RCC 7860 (cell line): ENCODE data around the gene SFPQ.
"Not testable (repeated sequence)": the region's sequence is repeated elsewhere in the genome, so short reads cannot be mapped to it uniquely, and the experiment has no call there.

Experiments used
- DNase-seq: peaks from one replicate; pipeline ENCODE4 v3.0.0-alpha.2; 2015; ENCODE audit warnings: low spot score
- FAIRE-seq: peaks from 2 replicates; lab custom pipeline; 2012; peaks lifted over from hg19 to GRCh38; lab: Jason Lieb, UNC

Gene SFPQ, protein sequence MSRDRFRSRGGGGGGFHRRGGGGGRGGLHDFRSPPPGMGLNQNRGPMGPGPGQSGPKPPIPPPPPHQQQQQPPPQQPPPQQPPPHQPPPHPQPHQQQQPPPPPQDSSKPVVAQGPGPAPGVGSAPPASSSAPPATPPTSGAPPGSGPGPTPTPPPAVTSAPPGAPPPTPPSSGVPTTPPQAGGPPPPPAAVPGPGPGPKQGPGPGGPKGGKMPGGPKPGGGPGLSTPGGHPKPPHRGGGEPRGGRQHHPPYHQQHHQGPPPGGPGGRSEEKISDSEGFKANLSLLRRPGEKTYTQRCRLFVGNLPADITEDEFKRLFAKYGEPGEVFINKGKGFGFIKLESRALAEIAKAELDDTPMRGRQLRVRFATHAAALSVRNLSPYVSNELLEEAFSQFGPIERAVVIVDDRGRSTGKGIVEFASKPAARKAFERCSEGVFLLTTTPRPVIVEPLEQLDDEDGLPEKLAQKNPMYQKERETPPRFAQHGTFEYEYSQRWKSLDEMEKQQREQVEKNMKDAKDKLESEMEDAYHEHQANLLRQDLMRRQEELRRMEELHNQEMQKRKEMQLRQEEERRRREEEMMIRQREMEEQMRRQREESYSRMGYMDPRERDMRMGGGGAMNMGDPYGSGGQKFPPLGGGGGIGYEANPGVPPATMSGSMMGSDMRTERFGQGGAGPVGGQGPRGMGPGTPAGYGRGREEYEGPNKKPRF

DNA sequence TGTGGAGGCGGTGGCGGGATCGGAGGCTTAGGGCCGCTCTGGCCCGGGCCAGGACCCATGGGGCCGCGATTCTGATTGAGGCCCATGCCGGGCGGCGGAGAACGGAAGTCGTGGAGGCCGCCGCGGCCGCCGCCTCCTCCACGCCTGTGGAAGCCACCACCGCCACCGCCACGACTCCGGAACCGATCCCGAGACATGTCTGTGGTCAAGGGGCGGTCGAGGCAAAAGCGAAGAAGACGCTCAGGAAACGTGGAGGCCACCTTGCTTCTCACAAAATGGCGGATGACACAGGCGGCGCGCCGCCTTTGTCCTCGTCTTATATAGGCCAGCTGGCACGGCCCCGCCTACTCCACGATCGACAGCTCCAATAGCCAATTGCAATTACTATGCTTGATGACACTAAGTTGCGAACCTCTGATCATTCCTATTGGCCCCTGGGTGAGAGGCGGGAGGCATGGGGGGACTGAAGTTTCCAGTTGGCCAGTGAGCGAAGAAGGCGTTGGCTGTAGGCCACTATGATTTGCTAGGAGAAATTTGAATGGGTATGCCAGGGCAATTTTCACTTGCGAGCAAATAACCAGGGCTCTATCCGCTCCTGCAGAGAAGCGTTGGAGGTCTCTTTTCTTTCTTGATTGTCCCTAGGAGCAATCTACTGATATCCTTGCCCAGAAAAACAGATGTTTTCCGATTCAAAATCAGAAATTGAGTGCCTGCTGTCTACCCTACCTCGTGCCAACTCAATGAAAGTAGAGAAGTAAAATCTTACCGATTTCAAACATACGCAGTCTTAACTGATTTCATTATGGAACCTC is at the start of gene SFPQ:
Gene SFPQ, minus strand, starts transcription at position 293 of the 812 bp plus-strand sequence. Its CDS starts 96 bp downstream, at position 197.
- FAIRE-seq: peak; percentile 94

DNA sequence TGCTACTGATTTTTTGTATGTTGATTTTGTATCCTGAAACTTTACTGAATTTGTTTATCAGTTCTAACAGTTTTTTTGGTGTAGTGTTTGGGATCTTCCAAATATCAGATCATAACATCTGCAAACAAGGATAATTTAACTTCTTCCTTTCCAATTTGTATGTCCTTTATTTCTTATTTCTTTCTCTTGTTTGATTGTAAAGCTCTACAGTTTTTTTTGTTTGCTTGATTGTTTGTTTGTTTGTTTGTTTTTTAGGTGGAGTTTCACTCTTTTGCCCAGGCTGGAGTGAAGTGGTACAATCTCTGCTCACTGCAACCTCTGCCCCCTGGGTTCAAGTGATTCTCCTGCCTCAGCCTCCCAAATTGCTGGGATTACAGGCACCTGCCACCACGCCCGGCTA is 43.8 kb upstream of the SFPQ start:
- DNase-seq, FAIRE-seq: not testable (repeated sequence)

More for the DNA sequence above, at the start of gene SFPQ:
- peak; percentile 99 for DNase-seq

DNA sequence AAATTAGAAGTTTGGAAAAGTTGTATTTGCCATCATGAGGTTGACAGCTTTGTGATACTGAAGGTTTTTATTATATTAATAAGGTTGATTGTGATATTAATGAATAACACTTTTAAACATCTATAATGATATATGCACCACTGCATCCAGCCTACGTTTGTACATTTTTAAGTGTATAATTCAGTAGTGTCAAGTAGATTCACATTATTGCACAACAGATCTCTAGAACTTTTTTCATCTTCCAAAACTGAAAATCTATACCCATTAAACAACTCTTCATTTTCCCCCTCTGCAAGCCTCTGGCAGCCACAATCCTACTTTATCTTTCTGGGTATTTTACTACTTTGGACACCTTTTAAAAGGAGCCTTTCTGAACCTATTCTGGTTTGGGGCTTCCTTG is 38.3 kb upstream of the SFPQ start:
- no peak for DNase-seq
- FAIRE-seq: no peak

DNA sequence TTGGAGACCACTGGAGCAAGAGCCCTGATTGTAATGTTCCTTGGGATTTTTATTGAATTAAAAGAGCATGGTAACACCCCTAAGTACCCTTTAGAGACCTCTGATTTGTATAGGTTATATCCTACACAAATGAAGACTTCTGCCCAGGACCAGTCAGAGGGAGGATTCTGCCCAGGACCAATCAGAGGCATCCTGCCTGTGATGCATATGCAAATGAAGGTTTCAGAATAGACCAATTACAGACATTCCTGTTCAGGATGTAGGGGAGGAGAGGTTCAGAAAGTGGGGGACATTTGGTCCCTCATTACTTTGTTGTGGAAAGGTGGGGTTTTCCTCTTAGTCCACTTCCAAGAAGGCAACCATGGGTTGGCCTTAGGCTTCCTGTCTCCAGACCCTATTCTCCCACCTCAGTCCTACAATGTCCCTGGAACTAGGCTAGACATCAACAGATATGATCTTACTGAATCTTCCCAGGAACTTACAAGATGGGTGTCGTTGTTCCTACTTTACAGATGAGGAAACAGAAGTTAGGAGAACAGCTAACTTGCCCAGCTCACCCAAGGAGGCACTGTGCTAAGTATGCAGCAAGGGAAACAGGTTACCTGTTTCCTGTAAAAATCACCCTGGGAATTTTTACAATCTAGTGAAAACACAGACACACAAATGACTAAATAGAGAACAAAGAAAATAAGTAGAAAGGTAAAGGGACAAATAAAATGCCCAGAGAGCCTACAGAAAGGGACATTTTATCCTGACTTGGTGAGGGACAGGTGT is 36.8 kb upstream of the SFPQ start:
- no peak for FAIRE-seq
- DNase-seq: no peak

DNA sequence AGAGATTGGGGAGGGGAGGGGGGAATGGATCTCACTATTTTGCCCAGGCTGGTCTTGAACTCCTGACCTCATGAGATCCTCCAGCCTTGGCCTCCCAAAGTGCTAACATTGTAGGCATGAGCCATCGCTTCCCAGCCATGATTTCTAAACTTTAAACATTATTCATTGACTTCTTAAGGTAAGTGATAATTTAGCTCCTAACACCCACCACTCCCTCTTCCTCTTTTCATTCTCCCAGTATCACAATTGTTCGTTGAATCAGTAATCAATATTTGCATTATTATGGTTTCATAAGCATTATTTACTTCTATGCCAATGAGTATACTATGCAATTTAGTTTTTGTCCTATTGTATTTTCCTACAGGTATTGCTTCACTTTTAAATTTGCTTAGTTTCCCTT is 33.6 kb upstream of the SFPQ start:
- DNase-seq: no peak
- FAIRE-seq: no peak

DNA sequence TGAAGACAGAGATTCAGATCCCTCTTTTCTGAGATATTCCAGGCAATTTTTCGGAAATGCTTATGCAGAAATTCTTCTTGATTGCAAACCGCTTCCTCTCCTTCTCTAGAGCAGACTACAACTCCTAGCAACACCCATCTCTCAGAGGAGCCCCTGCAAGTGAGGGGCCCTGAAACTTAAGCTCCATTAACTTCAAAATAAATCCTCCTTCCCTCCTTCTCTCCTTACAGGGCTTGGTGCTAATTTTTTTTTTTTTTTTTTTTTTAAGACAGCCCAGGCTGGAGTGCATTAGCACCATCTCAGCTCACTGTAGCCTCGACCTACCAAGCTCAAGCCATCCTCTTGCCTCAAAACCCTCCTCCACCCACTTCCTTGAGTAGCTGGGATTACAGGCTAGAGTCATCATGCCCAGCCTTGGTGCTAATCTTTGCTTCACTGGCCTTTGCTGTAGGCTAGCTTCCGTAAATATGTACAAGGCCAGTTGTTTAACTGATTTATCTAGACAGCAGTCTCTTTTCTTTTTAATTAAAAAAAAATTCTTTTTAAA is 30.2 kb upstream of the SFPQ start:
- no peak for DNase-seq
- FAIRE-seq: no peak

DNA sequence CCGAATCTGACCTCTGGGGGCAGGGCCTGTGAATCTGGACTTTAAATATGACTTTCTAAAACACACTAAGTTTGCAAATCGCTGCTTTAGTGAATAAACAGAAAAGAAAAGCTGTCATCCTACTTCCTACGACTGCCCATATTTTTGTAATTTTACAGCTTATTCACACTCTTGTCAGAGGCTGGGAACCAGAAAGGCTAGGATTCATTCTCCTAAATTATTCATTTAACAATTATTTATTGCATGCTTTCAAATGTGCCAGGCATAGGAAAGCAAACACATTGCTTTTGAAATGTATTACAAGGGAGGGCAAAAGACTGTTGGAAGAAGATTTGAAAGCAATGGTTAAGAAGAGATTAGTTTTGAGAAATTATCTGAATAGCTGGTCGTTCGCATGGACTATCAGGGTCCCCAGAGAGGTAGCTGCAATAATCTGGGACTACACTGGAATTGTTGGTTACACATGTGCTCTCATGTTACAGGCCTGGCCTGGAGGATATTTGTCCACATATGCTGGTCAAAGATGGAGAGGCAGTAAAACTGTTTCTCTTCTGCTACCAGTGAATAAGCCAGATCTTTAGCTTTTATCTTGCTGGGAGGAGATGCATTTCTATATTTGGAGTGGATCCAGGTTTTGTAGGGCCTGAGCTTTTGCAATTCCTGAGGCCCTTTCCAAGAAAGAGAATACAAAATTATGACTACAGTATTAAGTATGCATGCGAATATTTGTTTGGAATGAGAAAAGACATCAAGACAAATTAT is 29.6 kb upstream of the SFPQ start:
- no peak for DNase-seq
- FAIRE-seq: no peak

DNA sequence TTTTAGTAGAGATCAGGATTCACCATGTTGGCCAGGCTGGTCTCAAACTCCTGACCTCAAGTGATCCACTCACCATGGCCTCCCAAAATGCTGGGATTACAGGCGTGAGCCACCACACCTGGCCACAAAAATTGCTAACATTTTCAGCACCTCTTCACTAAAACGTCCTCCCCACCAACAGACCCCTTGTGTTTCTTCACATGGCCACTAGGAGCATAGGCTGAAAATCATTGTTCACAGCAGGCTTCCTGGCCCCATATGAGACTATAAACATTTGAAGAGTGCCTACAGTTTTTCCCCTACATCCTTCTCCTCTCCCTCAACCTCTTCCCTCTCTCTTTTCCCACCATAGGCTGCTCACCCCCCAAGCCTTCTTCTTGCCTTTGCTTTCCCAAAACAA is 28.0 kb upstream of the SFPQ start:
- DNase-seq (no peak), FAIRE-seq (no peak)

DNA sequence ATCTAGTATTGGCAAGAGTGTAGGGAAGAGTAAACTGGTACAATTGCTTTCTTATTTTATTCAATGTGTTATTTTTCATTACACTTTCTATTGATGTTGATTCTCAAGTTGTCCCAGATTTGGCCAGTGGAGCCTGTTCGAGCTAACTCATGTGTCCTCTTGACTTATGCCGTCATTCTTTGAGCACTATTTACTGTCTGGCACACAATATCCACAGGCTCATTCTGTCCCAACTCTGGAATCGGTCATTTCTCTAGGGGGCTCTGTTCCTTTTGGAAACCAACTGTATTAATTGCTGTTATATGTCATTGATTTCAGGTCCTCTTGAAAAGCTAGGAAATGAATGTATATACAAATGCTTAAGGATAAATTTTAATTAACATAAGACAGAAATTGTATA is 22.4 kb upstream of the SFPQ start:
- DNase-seq (no peak), FAIRE-seq (no peak)

DNA sequence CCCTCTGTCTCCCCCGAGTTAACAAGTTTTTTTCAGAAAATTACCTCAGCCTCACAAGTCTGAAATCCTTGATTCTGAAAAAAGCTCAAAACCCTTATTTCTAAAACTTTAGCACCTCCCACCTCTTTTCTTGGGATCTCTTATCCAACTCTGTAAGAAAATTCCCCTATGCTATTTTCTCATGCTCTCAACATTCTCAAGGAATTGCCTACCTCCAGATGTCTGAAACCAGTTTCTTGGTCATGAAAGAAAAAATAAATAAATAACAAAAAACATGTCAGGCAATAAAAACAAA is 18.1 kb upstream of the SFPQ start:
- FAIRE-seq (no peak), DNase-seq (no peak)

DNA sequence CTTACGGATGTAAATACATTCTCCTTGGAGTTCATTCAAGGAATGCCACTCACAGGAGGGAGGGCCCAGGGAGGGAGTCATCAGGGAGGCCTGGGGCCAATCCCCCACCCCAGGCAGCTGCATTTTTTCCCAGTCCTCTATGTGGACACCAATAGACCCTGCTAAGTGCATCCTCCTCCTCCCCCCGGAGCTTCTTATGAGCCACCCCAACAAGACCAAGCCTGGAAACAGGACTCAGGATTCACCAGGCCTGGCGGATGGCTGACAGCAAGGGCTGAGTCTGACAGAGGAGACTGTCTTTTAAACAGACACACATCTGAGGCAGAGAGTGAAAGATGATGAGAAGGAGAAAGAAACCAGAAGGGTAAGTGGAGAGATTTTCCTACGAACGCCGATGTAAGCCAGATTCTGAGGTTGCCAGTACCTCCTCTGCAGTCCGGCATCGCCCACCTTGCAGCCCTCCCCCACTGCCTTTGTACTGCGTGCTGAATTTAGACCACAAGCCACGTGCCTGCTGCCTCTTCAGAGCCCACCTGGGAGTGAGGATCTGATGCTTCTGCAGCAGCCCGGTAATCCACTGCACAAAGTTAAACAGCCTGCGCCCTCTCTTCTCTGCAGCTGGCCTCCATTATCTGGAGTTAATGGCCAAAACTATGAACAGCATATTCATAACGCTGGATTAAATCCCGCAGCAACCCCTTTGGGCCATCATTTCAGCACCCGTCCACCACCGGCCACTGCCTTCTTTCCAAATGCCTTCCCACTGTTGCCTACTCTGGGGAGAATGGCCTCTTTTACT is 17.6 kb upstream of the SFPQ start:
- DNase-seq: no peak
- no peak for FAIRE-seq

DNA sequence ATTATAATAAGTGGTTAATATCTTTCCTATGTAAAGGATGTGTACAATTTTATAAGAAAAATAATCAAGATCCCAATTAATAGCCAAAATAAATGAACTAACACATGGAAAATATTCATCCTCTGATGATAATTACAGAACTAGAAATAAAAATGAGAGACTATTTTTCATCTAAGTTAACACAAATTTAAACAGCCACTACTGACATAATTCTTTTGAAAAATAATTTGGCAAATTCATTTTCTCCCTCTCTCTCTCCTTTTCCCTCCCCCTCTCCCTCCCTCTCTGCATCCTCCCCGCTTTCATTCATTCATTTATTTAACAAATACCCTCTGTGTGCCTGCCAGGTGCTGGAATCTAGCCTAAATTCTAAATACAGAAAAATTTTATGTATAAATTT is 10.3 kb upstream of the SFPQ start:
- FAIRE-seq: no peak

DNA sequence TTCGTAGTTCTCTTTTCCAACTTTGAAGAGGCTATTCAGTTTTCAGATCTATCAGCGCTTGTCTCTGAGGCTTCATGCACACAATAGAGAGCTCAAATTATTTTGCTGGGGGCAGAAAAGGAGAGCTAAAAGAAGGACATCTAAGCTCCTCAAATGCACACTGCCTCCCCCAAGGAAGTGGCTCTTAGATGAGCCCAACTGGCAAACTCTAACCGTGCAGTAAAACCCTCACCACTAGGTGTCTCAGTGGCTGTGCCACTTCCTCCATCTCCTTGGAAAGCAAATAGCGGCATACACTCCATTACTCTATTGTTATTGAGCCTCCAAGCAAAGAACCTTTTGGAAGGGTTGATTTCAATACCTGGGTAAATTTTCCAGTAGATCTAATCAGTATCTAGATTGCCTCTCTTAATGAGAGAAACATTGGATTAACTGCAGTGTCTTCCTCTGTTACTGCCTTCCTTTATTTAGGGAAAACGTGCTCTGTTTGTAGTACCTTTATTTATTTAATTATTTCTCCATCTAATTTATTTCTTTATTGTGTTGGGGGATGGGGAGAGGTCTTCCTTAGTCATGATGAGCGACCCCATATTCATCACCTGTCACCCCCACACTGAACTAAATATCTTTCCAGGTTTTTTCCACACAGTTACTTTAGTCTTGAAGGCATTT is 9.2 kb upstream of the SFPQ start:
- FAIRE-seq (peak; percentile 66), DNase-seq (peak; percentile 54)

More for the DNA sequence above, 10.3 kb upstream of the SFPQ start:
- no peak for DNase-seq

DNA sequence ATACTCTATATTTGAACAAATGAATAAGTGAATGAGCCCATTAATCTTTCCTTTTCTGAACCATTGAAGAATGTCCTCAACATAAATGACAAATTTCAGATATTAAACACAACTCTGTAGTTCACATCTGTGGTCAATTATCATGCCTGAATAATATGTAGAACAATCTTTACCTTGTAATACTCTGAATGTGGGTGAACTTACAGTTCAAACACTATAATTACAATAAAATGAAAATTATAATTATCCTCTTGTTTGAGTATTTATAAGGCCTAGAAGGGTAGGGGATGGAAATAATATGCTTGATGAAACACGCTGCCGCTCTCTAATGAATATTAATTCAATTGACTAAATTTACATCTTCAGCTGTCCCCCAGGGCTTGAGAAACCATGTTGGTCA is 8.7 kb upstream of the SFPQ start:
- FAIRE-seq (no peak), DNase-seq (no peak)

DNA sequence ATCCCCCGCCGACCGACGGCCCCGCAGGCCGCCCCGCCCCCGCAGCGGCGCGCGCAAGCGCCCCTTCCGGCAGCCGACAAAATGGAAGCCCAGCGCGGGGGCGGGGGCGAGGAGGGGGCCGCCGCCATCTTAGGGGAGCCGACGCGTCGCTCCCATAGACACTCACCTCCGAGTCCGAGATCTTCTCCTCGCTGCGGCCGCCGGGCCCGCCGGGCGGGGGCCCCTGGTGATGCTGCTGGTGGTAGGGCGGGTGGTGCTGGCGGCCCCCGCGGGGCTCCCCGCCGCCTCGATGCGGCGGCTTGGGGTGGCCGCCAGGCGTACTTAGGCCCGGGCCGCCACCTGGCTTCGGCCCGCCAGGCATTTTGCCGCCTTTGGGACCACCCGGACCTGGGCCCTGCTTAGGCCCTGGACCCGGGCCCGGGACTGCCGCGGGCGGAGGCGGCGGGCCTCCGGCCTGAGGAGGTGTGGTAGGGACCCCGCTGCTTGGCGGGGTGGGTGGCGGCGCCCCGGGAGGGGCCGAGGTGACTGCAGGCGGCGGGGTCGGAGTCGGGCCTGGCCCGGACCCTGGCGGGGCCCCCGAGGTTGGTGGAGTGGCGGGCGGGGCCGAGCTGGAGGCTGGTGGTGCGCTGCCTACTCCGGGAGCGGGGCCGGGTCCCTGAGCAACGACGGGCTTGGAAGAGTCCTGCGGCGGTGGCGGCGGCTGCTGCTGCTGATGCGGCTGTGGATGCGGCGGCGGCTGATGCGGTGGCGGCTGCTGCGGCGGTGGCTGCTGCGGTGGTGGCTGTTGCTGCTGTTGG is 691 bp downstream of the SFPQ start:
- peak; percentile 48 for DNase-seq
- no peak for FAIRE-seq

DNA sequence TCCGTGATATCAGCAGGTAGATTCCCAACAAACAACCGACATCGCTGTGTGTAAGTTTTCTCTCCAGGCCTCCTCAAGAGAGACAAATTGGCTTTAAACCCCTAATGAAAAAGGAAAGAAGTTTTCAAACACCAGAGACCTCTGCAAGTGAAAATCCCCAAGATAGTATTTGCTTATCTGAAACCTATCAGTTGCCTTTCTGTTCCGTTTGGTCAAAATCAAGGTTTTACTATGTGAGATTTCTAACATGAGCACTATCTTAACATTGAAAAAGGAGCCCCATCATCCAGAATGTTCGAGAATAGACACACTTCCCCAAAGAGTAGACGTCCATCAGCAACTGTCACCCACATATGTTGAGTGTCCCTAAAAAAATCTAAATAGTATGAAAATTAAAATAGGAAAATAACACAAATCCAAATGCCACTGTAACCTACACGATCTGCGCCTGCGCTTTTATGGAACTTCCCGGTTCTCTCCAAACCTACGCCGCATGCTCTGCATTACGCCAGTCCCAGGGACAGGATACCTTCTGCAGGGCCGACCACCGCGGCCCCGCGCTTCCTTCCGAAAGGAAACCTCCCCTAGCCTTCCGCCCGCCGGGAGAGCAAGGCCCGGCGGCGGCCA is 1.4 kb downstream of the SFPQ start:
- FAIRE-seq: no peak
- DNase-seq: no peak

DNA sequence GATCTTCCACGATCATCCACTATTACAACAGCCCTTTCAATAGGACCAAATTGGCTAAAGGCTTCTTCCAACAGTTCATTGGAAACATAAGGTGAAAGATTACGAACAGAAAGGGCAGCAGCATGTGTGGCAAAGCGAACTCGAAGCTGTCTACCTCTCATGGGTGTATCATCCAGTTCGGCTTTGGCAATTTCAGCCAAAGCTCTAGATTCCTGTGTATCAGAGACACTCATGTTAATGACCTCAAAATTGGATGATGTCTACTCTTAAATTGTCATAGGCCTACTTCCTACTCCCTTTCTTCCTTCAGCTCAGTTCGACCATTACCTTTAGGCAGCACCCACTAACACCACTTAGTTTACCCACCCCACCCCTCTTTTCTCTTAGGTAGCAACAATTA is 2.2 kb downstream of the SFPQ start:
- FAIRE-seq (no peak), DNase-seq (no peak)
